H9 (cell line): ENCODE results near the gene JARID2. TPM values are rescaled to one million over a fixed set of nuclear protein-coding genes. Genes with fewer than 3 reads are reported as not detected.

Experiments used
- DNase-seq: peaks from one replicate; pipeline ENCODE4 v3.0.0-alpha.2; 2017
- H2AFZ ChIP-seq: one replicate; pipeline ENCODE4 v1.6.1; 2013; ENCODE audit warnings: mild to moderate bottlenecking, low read length, control low read depth, moderate library complexity
- H2AK5ac ChIP-seq: 2 replicates; pipeline ENCODE4 v1.6.1; 2013; ENCODE audit warnings: low read length, control low read depth, mixed read lengths; ENCODE audit not compliant: insufficient read length
- H2BK120ac ChIP-seq: one replicate; pipeline ENCODE4 v1.6.1; 2013; ENCODE audit warnings: low read depth, mild to moderate bottlenecking, low read length, control low read depth, inconsistent platforms; ENCODE audit not compliant: poor library complexity, severe bottlenecking
- H2BK12ac ChIP-seq: 2 replicates; pipeline ENCODE4 v1.6.1; 2013; ENCODE audit warnings: low read length, control low read depth, mixed read lengths, low read depth; ENCODE audit not compliant: insufficient read length
- H2BK15ac ChIP-seq: 2 replicates; pipeline ENCODE4 v1.6.1; 2013; ENCODE audit warnings: low read depth, low read length, control low read depth
- H2BK20ac ChIP-seq: one replicate; pipeline ENCODE4 v1.6.1; 2013; ENCODE audit warnings: low read depth, mild to moderate bottlenecking, low read length, control low read depth, inconsistent platforms; ENCODE audit not compliant: poor library complexity, severe bottlenecking
- H2BK5ac ChIP-seq: 2 replicates; pipeline ENCODE4 v1.6.1; 2013; ENCODE audit warnings: low read length, control low read depth, mixed read lengths; ENCODE audit not compliant: insufficient read length
- H3K14ac ChIP-seq: 2 replicates; pipeline ENCODE4 v1.6.1; 2013; ENCODE audit warnings: low read length, control low read depth; ENCODE audit not compliant: insufficient read depth
- H3K18ac ChIP-seq: 2 replicates; pipeline ENCODE4 v1.6.1; 2013; ENCODE audit warnings: low read depth, mild to moderate bottlenecking, mixed read lengths, low read length, control low read depth; ENCODE audit not compliant: insufficient read length
- H3K23ac ChIP-seq: 2 replicates; pipeline ENCODE4 v1.6.1; 2013; ENCODE audit warnings: low read length, control low read depth, mixed read lengths, low read depth; ENCODE audit not compliant: insufficient read length
- H3K23me2 ChIP-seq: 2 replicates; pipeline ENCODE4 v1.6.1; 2013; ENCODE audit warnings: low read depth, mild to moderate bottlenecking, mixed read lengths, low read length, control low read depth; ENCODE audit not compliant: insufficient read length, poor library complexity, severe bottlenecking
- H3K27ac ChIP-seq: 2 replicates; pipeline ENCODE4 v1.5.1; 2013; ENCODE audit warnings: low read length, control low read depth, mixed read lengths, low read depth; ENCODE audit not compliant: insufficient read length
- H3K27me3 ChIP-seq: 2 replicates; pipeline ENCODE4 v1.6.1; 2013; ENCODE audit warnings: low read length, control low read depth, inconsistent platforms; ENCODE audit not compliant: insufficient read depth
- H3K4ac ChIP-seq: 2 replicates; pipeline ENCODE4 v1.6.1; 2013; ENCODE audit warnings: low read depth, mild to moderate bottlenecking, control low read depth, inconsistent platforms, low read length, moderate library complexity
- H3K4me1 ChIP-seq: 2 replicates; pipeline ENCODE4 v1.6.1; 2013; ENCODE audit warnings: low read length, control low read depth, inconsistent platforms; ENCODE audit not compliant: insufficient read depth
- H3K4me2 ChIP-seq: 2 replicates; pipeline ENCODE4 v1.6.1; 2013; ENCODE audit warnings: low read length, control low read depth, mixed read lengths; ENCODE audit not compliant: insufficient read length, insufficient read depth
- H3K56ac ChIP-seq: 2 replicates; pipeline ENCODE4 v1.6.1; 2013; ENCODE audit warnings: low read depth, mild to moderate bottlenecking, mixed read lengths, low read length, control low read depth; ENCODE audit not compliant: insufficient read length
- H3K79me1 ChIP-seq: 2 replicates; pipeline ENCODE4 v1.6.1; 2013; ENCODE audit warnings: low read depth, mild to moderate bottlenecking, moderate library complexity, low read length, control low read depth, inconsistent platforms; ENCODE audit not compliant: insufficient read depth, poor library complexity, severe bottlenecking
- H3K79me2 ChIP-seq: 2 replicates; pipeline ENCODE4 v1.6.1; 2013; ENCODE audit warnings: low read length, control low read depth, inconsistent platforms; ENCODE audit not compliant: insufficient read depth
- H3K9ac ChIP-seq: 2 replicates; pipeline ENCODE4 v1.6.1; 2013; ENCODE audit warnings: low read length, control low read depth, mixed read lengths; ENCODE audit not compliant: insufficient read length; ENCODE audit errors: extremely low read depth
- H3K9me3 ChIP-seq: one replicate; pipeline ENCODE4 v1.6.1; 2013; ENCODE audit warnings: low read depth, low read length, inconsistent platforms; ENCODE audit not compliant: control insufficient read depth
- H3T11ph ChIP-seq: one replicate; pipeline ENCODE4 v1.6.1; 2013; ENCODE audit warnings: mild to moderate bottlenecking, low read length, control low read depth, inconsistent platforms
- H4K20me1 ChIP-seq: one replicate; pipeline ENCODE4 v1.6.1; 2013; ENCODE audit not compliant: control insufficient read depth, insufficient read length, insufficient read depth
- H4K5ac ChIP-seq: 2 replicates; pipeline ENCODE4 v1.6.1; 2013; ENCODE audit warnings: low read depth, mild to moderate bottlenecking, mixed read lengths, low read length, control low read depth; ENCODE audit not compliant: insufficient read length
- H4K8ac ChIP-seq: replicated peaks from 2 replicates; pipeline ENCODE4 v1.6.1; 2013; ENCODE audit warnings: low read length, control low read depth, mixed read lengths, low read depth; ENCODE audit not compliant: insufficient read length
- H4K91ac ChIP-seq: 2 replicates; pipeline ENCODE4 v1.6.1; 2013; ENCODE audit warnings: low read depth, mild to moderate bottlenecking, moderate library complexity, mixed read lengths, low read length, control low read depth; ENCODE audit not compliant: insufficient read length
- H3K27ac Mint-ChIP-seq, 3 experiments: 2 replicates in 2 of 3; 3 replicates in 1 of 3; pipeline ENCODE4 v1.8.0; 2020 to 2021; ENCODE audit warnings: mixed read lengths in 3 of 3, mild to moderate bottlenecking in 1 of 3, moderate library complexity in 1 of 3
- H3K27me3 Mint-ChIP-seq: 2 replicates; pipeline ENCODE4 v1.8.0; 2021; ENCODE audit warnings: low read depth, mild to moderate bottlenecking, moderate library complexity, mixed read lengths
- H3K36me3 Mint-ChIP-seq, 3 experiments: 2 replicates in 2 of 3; 3 replicates in 1 of 3; pipeline ENCODE4 v1.8.0; 2020 to 2021; ENCODE audit warnings: low read depth in 3 of 3, mixed read lengths in 3 of 3; ENCODE audit not compliant: insufficient read depth in 1 of 3
- H3K4me1 Mint-ChIP-seq, 2 experiments: 2 replicates each; pipeline ENCODE4 v1.8.0; 2020; ENCODE audit warnings: mixed read lengths in 2 of 2
- H3K4me3 Mint-ChIP-seq, 2 experiments: 2 replicates in 1 of 2; 3 replicates in 1 of 2; pipeline ENCODE4 v1.8.0; 2020 to 2021; ENCODE audit warnings: mild to moderate bottlenecking in 2 of 2, mixed read lengths in 2 of 2, moderate library complexity in 1 of 2
- H3K9me3 Mint-ChIP-seq, 2 experiments: 2 replicates in 1 of 2; 3 replicates in 1 of 2; pipeline ENCODE4 v1.8.0; 2020; ENCODE audit warnings: mild to moderate bottlenecking in 2 of 2, mixed read lengths in 2 of 2, moderate library complexity in 1 of 2
- CTCF ChIP-seq: fragments of 200-600 bp; sonication (generic); conservative IDR thresholded peaks from 3 replicates; pipeline ENCODE4 v1.8.0; 2021; ENCODE audit warnings: antibody characterized with exemption, mild to moderate bottlenecking
- WGBS: extraction: QIAGEN DNeasy Blood & Tissue Kit; methylation state at CpG from one replicate; pipeline ENCODE4 v1.1.7; 2013; ENCODE audit warnings: missing lambda C conversion rate, low lambda C conversion rate, mixed read lengths; ENCODE audit not compliant: insufficient read length; ENCODE audit errors: extremely low coverage; 5-methylcytosine and 5-hydroxymethylcytosine counted together
- total RNA-seq: library from RNA; stranded (reverse); gene quantifications from 2 replicates; pipeline ENCODE4 v1.2.1, GENCODE V29; 2021

Gene JARID2
- total RNA-seq, 1 experiment from 2014 or later, result 174 TPM

GRCh38 chr6:15378272-15378671 lies 132.4 kb downstream of the JARID2 start:
- H2BK5ac ChIP-seq, result no peak overlapping the region
- no peak overlapping the region for H2AFZ ChIP-seq
- H3K23me2 ChIP-seq, result no peaks in the 10 kb centered on the region
- no peak overlapping the region for H4K5ac ChIP-seq
- no peak overlapping the region for H3K27ac ChIP-seq
- Mint-ChIP-seq H3K27me3 (no peaks in the 10 kb centered on the region), H3K4me1 (peaks cover 54 to 63% of the 10 kb centered on the region in 2 experiments), H3K36me3 (peaks cover 0 to 31% (median 6%) of the 10 kb centered on the region in 3 experiments; a peak in 5 of 7 replicates), H3K9me3 (no peaks in the 10 kb centered on the region), H3K27ac (no peak overlapping the region; a peak in 2 of 7 replicates), H3K4me3 (no peak overlapping the region)
- H3K79me1 ChIP-seq, result no peaks in the 10 kb centered on the region
- no peak overlapping the region for H4K91ac ChIP-seq
- H3K14ac ChIP-seq, result no peak overlapping the region
- no peak overlapping the region for H4K8ac ChIP-seq
- no peak overlapping the region for H3T11ph ChIP-seq
- no peak overlapping the region for H2BK15ac ChIP-seq
- H3K79me2 ChIP-seq, result peaks cover 95% of the 10 kb centered on the region
- H3K9me3 ChIP-seq, result no peaks in the 10 kb centered on the region
- no peak overlapping the region for H3K9ac ChIP-seq
- H3K23ac ChIP-seq, result no peak overlapping the region
- no peaks in the 10 kb centered on the region for H4K20me1 ChIP-seq
- no peak overlapping the region for H3K56ac ChIP-seq
- no peaks in the 10 kb centered on the region for H3K27me3 ChIP-seq
- DNase-seq, result no peak
- peaks cover 25% of the 10 kb centered on the region for H3K4me1 ChIP-seq
- H3K4ac ChIP-seq, result no peak overlapping the region
- no peak overlapping the region for H3K4me2 ChIP-seq
- H2BK20ac ChIP-seq, result no peak overlapping the region
- H3K18ac ChIP-seq, result no peak overlapping the region
- no CpG with 5 or more reads among the region's 1 CpG for WGBS
- H2BK120ac ChIP-seq, result no peak overlapping the region
- no peak overlapping the region for H2BK12ac ChIP-seq
- H2AK5ac ChIP-seq, result no peak overlapping the region
- no peak for TF ChIP-seq CTCF
